ENCODE results near the gene AGR3.

- TF ChIP-seq CTCF (IDR thresholded peaks at IDR 0.05; ENCODE audit: insufficient read depth, low read depth, low read length) (no peak), EZH2 (IDR thresholded peaks at IDR 0.05; ENCODE audit: insufficient read depth, low read length) (no peak)
Measured at GRCh38 chr7:16912540-16912939, 30.8 kb upstream of the AGR3 start.

Measured in astrocyte (in vitro differentiated cells and primary cell).